ENCODE measurements around the gene SMAD2.

GRCh38 chr18:47915930-47916329, 14.5 kb downstream of the SMAD2 start:
- no peak for TF ChIP-seq POLR2AphosphoS5 (IDR thresholded peaks at IDR 0.05; ENCODE audit: low read depth, low read length)
- no peak for TF ChIP-seq POLR2A (IDR thresholded peaks at IDR 0.05; ENCODE audit: low read depth, low read length)
